Mesenchymal stem cell (in vitro differentiated cells and primary cell): ENCODE results near the gene GPN1.

Source experiments
- DNase-seq: peaks from one replicate; pipeline ENCODE4 v3.0.0-alpha.2; 2013
- H2AFZ ChIP-seq: one replicate; pipeline ENCODE4 v1.6.1; 2013; ENCODE audit warnings: low read depth, mild to moderate bottlenecking, control low read depth, inconsistent platforms, low read length, moderate library complexity
- H2AK5ac ChIP-seq: 2 replicates; pipeline ENCODE4 v1.6.1; 2013; ENCODE audit warnings: low read length, moderate library complexity, mild to moderate bottlenecking, inconsistent platforms; ENCODE audit not compliant: severe bottlenecking
- H2BK120ac ChIP-seq: one replicate; pipeline ENCODE4 v1.6.1; 2013; ENCODE audit warnings: low read depth, mild to moderate bottlenecking, inconsistent platforms, low read length, moderate library complexity
- H2BK12ac ChIP-seq, 2 experiments: one replicate each; pipeline ENCODE4 v1.6.1; 2013; ENCODE audit warnings: inconsistent platforms in 2 of 2, low read length in 2 of 2, mild to moderate bottlenecking in 2 of 2, moderate library complexity in 2 of 2, control low read depth in 1 of 2
- H2BK15ac ChIP-seq: one replicate; pipeline ENCODE4 v1.6.1; 2013; ENCODE audit warnings: mild to moderate bottlenecking, low read depth, inconsistent platforms; ENCODE audit not compliant: poor library complexity, severe bottlenecking
- H2BK5ac ChIP-seq: 2 replicates; pipeline ENCODE4 v1.6.1; 2013; ENCODE audit warnings: low read depth, mild to moderate bottlenecking, low read length, control low read depth, inconsistent platforms; ENCODE audit not compliant: poor library complexity, severe bottlenecking
- H3K14ac ChIP-seq, 2 experiments: one replicate each; pipeline ENCODE4 v1.6.1; 2013; ENCODE audit warnings: inconsistent platforms in 2 of 2, low read length in 2 of 2, control low read depth in 1 of 2, mild to moderate bottlenecking in 1 of 2, moderate library complexity in 1 of 2
- H3K18ac ChIP-seq, 2 experiments: one replicate each; pipeline ENCODE4 v1.6.1; 2013; ENCODE audit warnings: inconsistent platforms in 2 of 2, low read length in 2 of 2, control low read depth in 1 of 2, low read depth in 1 of 2, mild to moderate bottlenecking in 1 of 2
- H3K23ac ChIP-seq, 2 experiments: one replicate each; pipeline ENCODE4 v1.6.1; 2013; ENCODE audit warnings: inconsistent platforms in 2 of 2, low read length in 2 of 2, mild to moderate bottlenecking in 2 of 2, moderate library complexity in 2 of 2, control low read depth in 1 of 2
- H3K27ac ChIP-seq: 2 replicates; pipeline ENCODE4 v1.5.1; 2013; ENCODE audit warnings: mild to moderate bottlenecking, moderate library complexity, low read length, control low read depth, inconsistent platforms; ENCODE audit not compliant: poor library complexity, severe bottlenecking
- H3K27me3 ChIP-seq, 2 experiments: 2 replicates each; pipeline versions ENCODE4 v1.6.1 to v1.7.0; 2013; ENCODE audit warnings: low read length in 2 of 2, mild to moderate bottlenecking in 2 of 2, moderate library complexity in 2 of 2, control low read depth in 1 of 2, inconsistent platforms in 1 of 2; ENCODE audit not compliant: control insufficient read depth in 1 of 2, insufficient read depth in 1 of 2
- H3K36me3 ChIP-seq, 2 experiments: 2 replicates each; pipeline versions ENCODE4 v1.6.1 to v1.7.0; 2013; ENCODE audit warnings: low read length in 2 of 2, control low read depth in 1 of 2, inconsistent platforms in 1 of 2, low read depth in 1 of 2, mild to moderate bottlenecking in 1 of 2; ENCODE audit not compliant: insufficient read depth in 2 of 2, control insufficient read depth in 1 of 2
- H3K4ac ChIP-seq, 2 experiments: one replicate each; pipeline ENCODE4 v1.6.1; 2013; ENCODE audit warnings: inconsistent platforms in 2 of 2, low read length in 2 of 2, mild to moderate bottlenecking in 2 of 2, moderate library complexity in 2 of 2, control low read depth in 1 of 2, low read depth in 1 of 2
- H3K4me1 ChIP-seq: 2 replicates; pipeline ENCODE4 v1.6.1; 2013; ENCODE audit warnings: low read depth, low read length, control low read depth; ENCODE audit not compliant: control insufficient read depth, insufficient read depth
- H3K4me2 ChIP-seq: 2 replicates; pipeline ENCODE4 v1.6.1; 2013; ENCODE audit warnings: low read length, mild to moderate bottlenecking, inconsistent platforms; ENCODE audit not compliant: poor library complexity, severe bottlenecking
- H3K4me3 ChIP-seq, 2 experiments: 2 replicates each; pipeline versions ENCODE4 v1.5.1 to v1.7.0; 2013; ENCODE audit warnings: low read length in 2 of 2, mild to moderate bottlenecking in 2 of 2, control low read depth in 1 of 2, low read depth in 1 of 2; ENCODE audit not compliant: insufficient read depth in 1 of 2
- H3K79me1 ChIP-seq: replicated peaks from 2 replicates; pipeline ENCODE4 v1.6.1; 2013; ENCODE audit warnings: mild to moderate bottlenecking, control low read depth, low read length, inconsistent platforms; ENCODE audit not compliant: poor library complexity, severe bottlenecking
- H3K9ac ChIP-seq: 2 replicates; pipeline ENCODE4 v1.7.0; 2013; ENCODE audit warnings: mild to moderate bottlenecking, low read length, moderate library complexity
- H3K9me3 ChIP-seq: 2 replicates; pipeline ENCODE4 v1.7.0; 2013; ENCODE audit warnings: mild to moderate bottlenecking, low read length; ENCODE audit not compliant: control insufficient read depth
- H4K8ac ChIP-seq: one replicate; pipeline ENCODE4 v1.6.1; 2013; ENCODE audit warnings: inconsistent platforms, mild to moderate bottlenecking, low read length, moderate library complexity
- H4K91ac ChIP-seq: one replicate; pipeline ENCODE4 v1.6.1; 2013; ENCODE audit warnings: mild to moderate bottlenecking, low read length, inconsistent platforms
- WGBS: methylation state at CpG from one replicate; pipeline ENCODE4 v1.1.7; 2013; ENCODE audit warnings: mixed read lengths; 5-methylcytosine and 5-hydroxymethylcytosine counted together

Gene GPN1

GRCh38 chr2:27651056-27651455 lies 22.2 kb downstream of the GPN1 start:
- Histone ChIP-seq H2BK5ac (no peak overlapping the region), H3K9me3 (no peaks in the 10 kb centered on the region), H3K14ac (no peak overlapping the region), H3K18ac (no peak overlapping the region), H3K4me2 (no peak overlapping the region), H3K79me1 (peaks cover 6% of the 10 kb centered on the region), H3K27me3 (no peaks in the 10 kb centered on the region), H2AFZ (no peak overlapping the region), H4K8ac (no peak overlapping the region), H3K4me3 (no peak overlapping the region), H3K4ac (no peak overlapping the region), H4K91ac (no peak overlapping the region), H3K9ac (no peak overlapping the region), H2BK12ac (no peak overlapping the region), H3K36me3 (peaks cover 13 to 94% of the 10 kb centered on the region in 2 experiments), H3K23ac (no peak overlapping the region), H3K27ac (no peak overlapping the region), H2BK15ac (no peak overlapping the region), H3K4me1 (peaks cover 2% of the 10 kb centered on the region), H2AK5ac (no peak overlapping the region), H2BK120ac (no peak overlapping the region)
- WGBS = 91% methylated on average over 3 of the region's 4 CpGs
- DNase-seq = no peak

GRCh38 chr2:27652341-27652740 lies 23.5 kb downstream of the GPN1 start:
- peaks cover 2% of the 10 kb centered on the region for H3K4me1 ChIP-seq

GRCh38 chr2:27652790-27653189 lies 23.9 kb downstream of the GPN1 start:
- no peak overlapping the region for H3K23ac ChIP-seq
- no peaks in the 10 kb centered on the region for H3K9me3 ChIP-seq
- no peak overlapping the region for H3K4ac ChIP-seq
- H3K27ac ChIP-seq = no peak overlapping the region
- H4K91ac ChIP-seq = no peak overlapping the region
- H3K18ac ChIP-seq = no peak overlapping the region
- DNase-seq = no peak
- no peak overlapping the region for H3K4me2 ChIP-seq
- H2BK5ac ChIP-seq = no peak overlapping the region
- H3K27me3 ChIP-seq = no peaks in the 10 kb centered on the region
- H2BK15ac ChIP-seq = no peak overlapping the region
- WGBS = 100% methylated on average over 1 of the region's 1 CpG
- H3K79me1 ChIP-seq = peaks cover 15% of the 10 kb centered on the region
- H2BK12ac ChIP-seq = no peak overlapping the region
- H4K8ac ChIP-seq = no peak overlapping the region
- no peak overlapping the region for H2AK5ac ChIP-seq
- peaks cover 16 to 95% of the 10 kb centered on the region in 2 experiments for H3K36me3 ChIP-seq
- H2AFZ ChIP-seq = no peak overlapping the region
- no peak overlapping the region for H3K4me3 ChIP-seq
- H3K9ac ChIP-seq = no peak overlapping the region
- no peak overlapping the region for H2BK120ac ChIP-seq
- H3K4me1 ChIP-seq = peaks cover 2% of the 10 kb centered on the region
- no peak overlapping the region for H3K14ac ChIP-seq

More at GRCh38 chr2:27652341-27652740, 23.5 kb downstream of the GPN1 start:
- Histone ChIP-seq H3K79me1 (peaks cover 12% of the 10 kb centered on the region), H2AFZ (no peak overlapping the region), H3K4me3 (no peak overlapping the region), H2AK5ac (no peak overlapping the region), H2BK120ac (no peak overlapping the region), H3K4ac (no peak overlapping the region), H4K8ac (no peak overlapping the region), H3K9me3 (no peaks in the 10 kb centered on the region), H3K4me2 (no peak overlapping the region), H3K27ac (no peak overlapping the region), H3K14ac (no peak overlapping the region), H2BK15ac (no peak overlapping the region), H2BK12ac (no peak overlapping the region), H3K27me3 (no peaks in the 10 kb centered on the region), H3K23ac (no peak overlapping the region), H3K9ac (no peak overlapping the region), H4K91ac (no peak overlapping the region), H3K18ac (no peak overlapping the region), H3K36me3 (peaks cover 16 to 95% of the 10 kb centered on the region in 2 experiments), H2BK5ac (no peak overlapping the region)
- no peak for DNase-seq

- 66% methylated on average over 2 of the region's 2 CpGs for WGBS
- no peak overlapping the region for H3K27ac ChIP-seq
These were observed 24.5 kb downstream of the GPN1 start for GRCh38 chr2:27653397-27653796.

More at GRCh38 chr2:27653397-27653796, 24.5 kb downstream of the GPN1 start:
- Histone ChIP-seq H3K9ac (no peak overlapping the region), H3K4me1 (peaks cover 2% of the 10 kb centered on the region), H3K36me3 (peaks cover 15 to 94% of the 10 kb centered on the region in 2 experiments), H3K14ac (no peak overlapping the region), H3K27me3 (no peaks in the 10 kb centered on the region), H2BK5ac (no peak overlapping the region), H2BK12ac (no peak overlapping the region), H3K18ac (no peak overlapping the region), H3K4me2 (no peak overlapping the region), H2AK5ac (no peak overlapping the region), H3K23ac (no peak overlapping the region), H4K8ac (no peak overlapping the region), H2AFZ (no peak overlapping the region), H3K4ac (no peak overlapping the region), H2BK120ac (no peak overlapping the region), H2BK15ac (no peak overlapping the region), H3K4me3 (no peak overlapping the region), H3K9me3 (no peaks in the 10 kb centered on the region), H3K79me1 (peaks cover 15% of the 10 kb centered on the region), H4K91ac (no peak overlapping the region)
- DNase-seq = no peak
